Neural progenitor cell (in vitro differentiated cells): ENCODE results near the gene HES7. TPM values are rescaled to one million over a fixed set of nuclear protein-coding genes. Genes with fewer than 3 reads are reported as not detected.

Source experiments
- DNase-seq: peaks from one replicate; pipeline ENCODE4 v3.0.0-alpha.2; 2016; ENCODE audit warnings: low spot score
- H2AFZ ChIP-seq: fragments of 200-600 bp; sonication (generic); replicated peaks from 2 replicates; pipeline ENCODE4 v1.6.1; 2016; ENCODE audit warnings: antibody characterized with exemption
- H3F3A ChIP-seq: fragments of 200-600 bp; sonication (generic); 2 replicates; pipeline ENCODE4 v1.6.1; 2016; ENCODE audit warnings: antibody characterized with exemption, low read depth
- H3K27ac ChIP-seq: fragments of 200-600 bp; sonication (generic); 2 replicates; pipeline ENCODE4 v1.5.1; 2016; ENCODE audit warnings: mild to moderate bottlenecking
- H3K27me3 ChIP-seq: fragments of 200-600 bp; sonication (generic); 2 replicates; pipeline ENCODE4 v1.6.1; 2016; ENCODE audit warnings: mild to moderate bottlenecking, moderate library complexity
- H3K36me3 ChIP-seq: fragments of 200-600 bp; sonication (generic); 2 replicates; pipeline ENCODE4 v1.5.1; 2016
- H3K4me1 ChIP-seq: fragments of 200-600 bp; sonication (generic); 2 replicates; pipeline ENCODE4 v1.6.1; 2016; ENCODE audit warnings: mixed run types
- H3K4me2 ChIP-seq: fragments of 200-600 bp; sonication (generic); 2 replicates; pipeline ENCODE4 v1.6.1; 2016
- H3K4me3 ChIP-seq: fragments of 200-600 bp; sonication (generic); 2 replicates; pipeline ENCODE4 v1.5.1; 2016
- H3K79me2 ChIP-seq: fragments of 200-600 bp; sonication (generic); 2 replicates; pipeline ENCODE4 v1.6.1; 2016; ENCODE audit warnings: low read depth
- H3K9ac ChIP-seq: fragments of 200-600 bp; sonication (generic); 2 replicates; pipeline ENCODE4 v1.6.1; 2016
- H3K9me3 ChIP-seq: fragments of 200-600 bp; sonication (generic); 2 replicates; pipeline ENCODE4 v1.5.1; 2016; ENCODE audit warnings: low read depth
- H4K20me1 ChIP-seq: fragments of 200-600 bp; sonication (generic); 2 replicates; pipeline ENCODE4 v1.6.1; 2016; ENCODE audit warnings: low read depth
- H3K27ac Mint-ChIP-seq: 3 replicates; pipeline ENCODE4 v1.8.0; 2021; ENCODE audit warnings: mixed read lengths
- H3K27me3 Mint-ChIP-seq: 2 replicates; pipeline ENCODE4 v1.8.0; 2022; ENCODE audit warnings: low read depth, mild to moderate bottlenecking, inconsistent platforms, moderate library complexity, mixed read lengths; ENCODE audit not compliant: insufficient read depth
- H3K36me3 Mint-ChIP-seq: 3 replicates; pipeline ENCODE4 v1.8.0; 2021; ENCODE audit warnings: mixed read lengths
- H3K4me1 Mint-ChIP-seq: 3 replicates; pipeline ENCODE4 v1.8.0; 2021; ENCODE audit warnings: mixed read lengths
- H3K4me3 Mint-ChIP-seq: 3 replicates; pipeline ENCODE4 v1.8.0; 2021; ENCODE audit warnings: mild to moderate bottlenecking, moderate library complexity, mixed read lengths
- H3K9me3 Mint-ChIP-seq: 3 replicates; pipeline ENCODE4 v1.8.0; 2020; ENCODE audit warnings: mixed read lengths
- CTCF ChIP-seq: fragments of 200-600 bp; sonication (generic); IDR thresholded peaks from 2 replicates; pipeline ENCODE4 v1.5.1; 2017; ENCODE audit warnings: antibody characterized with exemption, mild to moderate bottlenecking
- EZH2 ChIP-seq: fragments of 200-600 bp; sonication (generic); IDR thresholded peaks from 2 replicates; pipeline ENCODE4 v1.6.1; 2017; ENCODE audit warnings: antibody characterized with exemption, mild to moderate bottlenecking, moderate library complexity
- EZH2phosphoT487 ChIP-seq: fragments of 200-600 bp; sonication (generic); IDR thresholded peaks from 2 replicates; pipeline ENCODE4 v1.6.1; 2017; ENCODE audit warnings: antibody characterized with exemption
- microRNA-seq: library from miRNA; unstranded; fragments of <30 nt; microRNA quantifications from one replicate; pipeline ENCODE4, GENCODE V29; 2016
- small RNA-seq: library from RNA; depleted of rRNA; stranded (forward); fragments of <200 nt; gene quantifications from one replicate; pipeline ENCODE3, GENCODE V24; 2015
- total RNA-seq: library from RNA; depleted of rRNA; stranded (reverse); fragments of >200 nt; gene quantifications from 2 replicates; pipeline ENCODE4 v1.2.3, GENCODE V29; 2015; ENCODE audit warnings: low replicate concordance

HES7 gene
- total RNA-seq, 1 donor from 2014 or later: not detected

GRCh38 chr17:8072341-8072728 lies 51.6 kb downstream of the HES7 start:
- Mint-ChIP-seq H3K4me3 (peak overlapping the region; percentile 58), H3K9me3 (peaks cover 6% of the 10 kb centered on the region), H3K27ac (no peak overlapping the region), H3K4me1 (peaks cover 19% of the 10 kb centered on the region), H3K36me3 (peaks cover 2% of the 10 kb centered on the region), H3K27me3 (peaks cover 81% of the 10 kb centered on the region)
- DNase-seq: peak; percentile 60
- H3K4me2 ChIP-seq: peak overlapping the region; percentile 79
- peak overlapping the region; percentile 39 for H3K4me3 ChIP-seq
- no peaks in the 10 kb centered on the region for H3K9me3 ChIP-seq
- peak overlapping the region; percentile 0 for H2AFZ ChIP-seq
- no peaks in the 10 kb centered on the region for H3F3A ChIP-seq
- no peak overlapping the region for H3K27ac ChIP-seq
- peaks cover 13% of the 10 kb centered on the region for H4K20me1 ChIP-seq
- peaks cover 100% of the 10 kb centered on the region for H3K27me3 ChIP-seq
- TF ChIP-seq EZH2phosphoT487 (peak; percentile 84), CTCF (no peak), EZH2 (peak; percentile 95)
- H3K79me2 ChIP-seq: no peaks in the 10 kb centered on the region
- no peak overlapping the region for H3K9ac ChIP-seq
- H3K36me3 ChIP-seq: no peaks in the 10 kb centered on the region
- peaks cover 11% of the 10 kb centered on the region for H3K4me1 ChIP-seq

- no peaks in the 10 kb centered on the region for H3K36me3 ChIP-seq
- no peak overlapping the region for H3K27ac ChIP-seq
- peaks cover 78% of the 10 kb centered on the region for H3K27me3 Mint-ChIP-seq
- no peaks in the 10 kb centered on the region for H3K79me2 ChIP-seq
- no peak overlapping the region for H3K4me3 ChIP-seq
- peaks cover 11% of the 10 kb centered on the region for H3K4me1 ChIP-seq
- no peak overlapping the region for H3K4me2 ChIP-seq
- H3K4me1 Mint-ChIP-seq: peaks cover 19% of the 10 kb centered on the region
- peaks cover 13% of the 10 kb centered on the region for H4K20me1 ChIP-seq
- no peak overlapping the region for H3K27ac Mint-ChIP-seq
- no peak for TF ChIP-seq CTCF
- H3K27me3 ChIP-seq: peaks cover 98% of the 10 kb centered on the region
- H3K4me3 Mint-ChIP-seq: no peak overlapping the region
- no peaks in the 10 kb centered on the region for H3F3A ChIP-seq
- no peak overlapping the region for H3K9ac ChIP-seq
- no peaks in the 10 kb centered on the region for H3K9me3 ChIP-seq
- H3K9me3 Mint-ChIP-seq: peaks cover 6% of the 10 kb centered on the region
- no peak overlapping the region for H2AFZ ChIP-seq
- peaks cover 2% of the 10 kb centered on the region for H3K36me3 Mint-ChIP-seq
- DNase-seq: no peak
These were observed 52.4 kb downstream of the HES7 start for GRCh38 chr17:8071496-8071895.

Small RNAs within 50 kb of the gene (microRNA-seq; reads per million reads assigned to microRNA genes)
- gene MIR4314 (not detected), gene MIR6883 (not detected)

Small RNAs within 50 kb of the gene (small RNA-seq; reads per million reads assigned to genes)
- gene MIR4314: not detected

Other genes starting within 250 kb of the HES7 start
- 12.8 and 28.0 TPM in 2 replicates for gene CHD3, start 235.3 kb downstream of the HES7 start, total RNA-seq
- 4.0 and 4.8 TPM in 2 replicates for gene RNF227, start 207.8 kb downstream of the HES7 start, total RNA-seq
- 1.0 and 2.7 TPM in 2 replicates for gene KCNAB3, start 194.2 kb downstream of the HES7 start, total RNA-seq
- gene TRAPPC1, start 192.2 kb downstream of the HES7 start, total RNA-seq: 9.8 and 30.9 TPM in 2 replicates
- 21.2 and 48.8 TPM in 2 replicates for gene CNTROB, start 191.9 kb downstream of the HES7 start, total RNA-seq
- 0.37 TPM in 1 of 2 replicates, not detected in the other for gene GUCY2D, start 121.5 kb downstream of the HES7 start, total RNA-seq
- 0.06 TPM in 1 of 2 replicates, not detected in the other for gene ALOX15B, start 85.0 kb downstream of the HES7 start, total RNA-seq
- gene ALOX12B, start 36.4 kb downstream of the HES7 start, total RNA-seq: 0.28 TPM in 1 of 2 replicates, not detected in the other
- not detected in 2 replicates for gene ALOXE3, start 5.6 kb downstream of the HES7 start, total RNA-seq
- gene PER1, start 28.3 kb upstream of the HES7 start, total RNA-seq: 3.2 and 11.4 TPM in 2 replicates
- 9.4 and 11.7 TPM in 2 replicates for gene VAMP2, start 38.8 kb upstream of the HES7 start, total RNA-seq
- 26.0 and 45.5 TPM in 2 replicates for gene TMEM107, start 52.3 kb upstream of the HES7 start, total RNA-seq
- 0.71 and 4.1 TPM in 2 replicates for gene BORCS6, start 66.1 kb upstream of the HES7 start, total RNA-seq
- 149 and 156 TPM in 2 replicates for gene AURKB, start 86.5 kb upstream of the HES7 start, total RNA-seq
- 6.4 and 10.4 TPM in 2 replicates for gene CTC1, start 124.0 kb upstream of the HES7 start, total RNA-seq
- gene PFAS, start 125.2 kb upstream of the HES7 start, total RNA-seq: 64.6 and 83.5 TPM in 2 replicates
- gene RANGRF, start 164.6 kb upstream of the HES7 start, total RNA-seq: 11.9 and 19.9 TPM in 2 replicates
- gene SLC25A35, start 171.3 kb upstream of the HES7 start, total RNA-seq: 0.67 and 1.1 TPM in 2 replicates
- 0.07 and 0.50 TPM in 2 replicates for gene ARHGEF15, start 186.1 kb upstream of the HES7 start, total RNA-seq
- gene ODF4, start 215.7 kb upstream of the HES7 start, total RNA-seq: not detected in 2 replicates